Upper lobe of left lung (tissue), 4 donors: Measurements from ENCODE around the gene JUP.

Source experiments
- CTCF ChIP-seq, 6 experiments: fragments of 450-650 bp in 4 of 6; fragments of 200-600 bp in 2 of 6; sonication (generic) in 2 of 6; IDR thresholded peaks; one replicate each; pipeline ENCODE4 v1.5.1; 2016 to 2019; ENCODE audit warnings: antibody characterized with exemption in 6 of 6
- POLR2A ChIP-seq, 4 donors: fragments of 450-650 bp; IDR thresholded peaks; one replicate each; pipeline ENCODE4 v1.5.1; 2016 to 2017; ENCODE audit warnings: antibody characterized with exemption in 4 of 4, mild to moderate bottlenecking in 2 of 4
- POLR2AphosphoS5 ChIP-seq, 2 donors: sonication (generic); formaldehyde crosslinking; IDR thresholded peaks; one replicate each; pipeline ENCODE4 v1.5.1; 2017; ENCODE audit warnings: antibody characterized with exemption in 2 of 2

GRCh38 chr17:41724476-41725050 is 61.9 kb downstream of the JUP start:
- no peak for TF ChIP-seq CTCF (IDR thresholded peaks at IDR 0.05)
- TF ChIP-seq POLR2AphosphoS5 (IDR thresholded peaks at IDR 0.05): no peak
- TF ChIP-seq POLR2A (IDR thresholded peaks at IDR 0.05): no peak
